Panc1 (cell line): ENCODE measurements around the gene MAGEB3. TPM values are rescaled to one million over a fixed set of nuclear protein-coding genes. Genes with fewer than 3 reads are reported as not detected.

Experiments used
- ATAC-seq: fragments of 200-7000 bp; cut with Tn5 transposase; 2 replicates; pipeline ENCODE4 v1.9.1; 2020; ENCODE audit warnings: mild to moderate bottlenecking, moderate library complexity
- Bru-seq: library from RNA; stranded (reverse); fragments of 400-500 nt; gene quantifications from one replicate; lab custom pipeline; 2021; lab: Mats Ljungman, UMichigan
- BruChase-seq, 2 experiments: library from RNA; stranded (reverse); fragments of 400-500 nt; gene quantifications; one replicate each; lab custom pipeline; 2021; lab: Mats Ljungman, UMichigan
- BruUV-seq: library from RNA; stranded (reverse); fragments of 400-500 nt; replicated peaks from 2 replicates; lab custom pipeline; 2021; lab: Mats Ljungman, UMichigan
- CTCF ChIA-PET: fragments of 300-600 bp; sonication (Branson Sonifier 250); formaldehyde crosslinking; loops from one replicate; lab custom pipeline; 2022; ENCODE audit warnings: antibody characterized with exemption; lab: Charles Lee
- POLR2A ChIA-PET: fragments of 300-600 bp; sonication (Branson Sonifier 250); formaldehyde crosslinking; loops from one replicate; lab custom pipeline; 2022; ENCODE audit warnings: antibody characterized with exemption; lab: Charles Lee
- DNase-seq: peaks from one replicate; pipeline ENCODE4 v3.0.0-alpha.2; 2010; ENCODE audit warnings: low read depth, low spot score
- H3K27ac ChIP-seq: 2 replicates; pipeline ENCODE4 v1.5.1; 2011; ENCODE audit warnings: mild to moderate bottlenecking, low read length, inconsistent platforms
- H3K27me3 ChIP-seq: fragments of 200-500 bp; sonication (Bioruptor generic); 2 replicates; pipeline ENCODE4 v1.6.0; 2014; ENCODE audit warnings: low read length, inconsistent platforms; ENCODE audit not compliant: control insufficient read depth, insufficient read depth
- H3K36me3 ChIP-seq: fragments of 200-500 bp; sonication (Bioruptor generic); 2 replicates; pipeline ENCODE4 v1.5.1; 2014; ENCODE audit warnings: inconsistent platforms, mild to moderate bottlenecking, low read length, moderate library complexity; ENCODE audit not compliant: control insufficient read depth, insufficient read depth
- H3K4me1 ChIP-seq: 2 replicates; pipeline ENCODE4 v1.5.1; 2011; ENCODE audit warnings: inconsistent platforms, mild to moderate bottlenecking, low read length, moderate library complexity; ENCODE audit not compliant: control insufficient read depth, insufficient read depth
- H3K4me3 ChIP-seq, 2 experiments: 2 replicates each; pipeline ENCODE4 v1.5.1; 2011 to 2012; ENCODE audit warnings: low read depth in 2 of 2, low read length in 2 of 2, mild to moderate bottlenecking in 2 of 2, inconsistent platforms in 1 of 2, moderate library complexity in 1 of 2
- H3K9me3 ChIP-seq: fragments of 200-500 bp; sonication (Bioruptor generic); 2 replicates; pipeline ENCODE4 v1.5.1; 2014; ENCODE audit warnings: low read depth, mild to moderate bottlenecking, inconsistent platforms, low read length, moderate library complexity; ENCODE audit not compliant: control insufficient read depth, insufficient read depth
- CTCF ChIP-seq: fragments of 450-650 bp; IDR thresholded peaks from 2 replicates; pipeline ENCODE4 v1.5.1; 2017; ENCODE audit warnings: mild to moderate bottlenecking
- POLR2AphosphoS5 ChIP-seq: IDR thresholded peaks from 2 replicates; pipeline ENCODE4 v1.6.1; 2012; ENCODE audit warnings: mild to moderate bottlenecking, low read depth, low read length, moderate library complexity
- REST ChIP-seq, 2 experiments: IDR thresholded peaks; 2 replicates each; pipeline ENCODE4 v1.6.1; 2011 to 2012; ENCODE audit warnings: low read depth in 2 of 2, control low read depth in 1 of 2, low read length in 1 of 2, mild to moderate bottlenecking in 1 of 2, moderate library complexity in 1 of 2; ENCODE audit not compliant: insufficient read depth in 1 of 2
- SIN3A ChIP-seq: IDR thresholded peaks from 2 replicates; pipeline ENCODE4 v1.6.1; 2012; ENCODE audit warnings: low read depth, mild to moderate bottlenecking, low read length, moderate library complexity, borderline replicate concordance; ENCODE audit not compliant: insufficient read depth
- TCF7L2 ChIP-seq: IDR thresholded peaks from 2 replicates; pipeline ENCODE4 v1.6.1; 2011; ENCODE audit warnings: mild to moderate bottlenecking, low read depth, low read length, inconsistent platforms
- in situ Hi-C: cut with HindIII; loops from 2 replicates; pipeline ENCODE4 v1.10.0; 2016; ENCODE audit warnings: low sequenced_read_pairs, low pct_unique_long_range_greater_than_20kb
- intact Hi-C: fragments of 100-400 bp; cut with micrococcal nuclease; formaldehyde crosslinking; loops from one replicate; pipeline ENCODE4 v1.10.0; 2022; ENCODE audit not compliant: unreplicated experiment
- long read RNA-seq: library from polyadenylated mRNA; unstranded; transcript quantifications from one replicate; pipeline ENCODE4 v2.0.0, GENCODE V29; 2021; ENCODE audit not compliant: unreplicated experiment
- polyA plus RNA-seq: library from polyadenylated mRNA; unstranded; fragments of >200 nt; gene quantifications from one replicate; pipeline ENCODE4 v1.2.1, GENCODE V29; 2012; ENCODE audit warnings: missing spikeins; ENCODE audit not compliant: insufficient read length
- total RNA-seq: library from RNA; stranded (reverse); gene quantifications from one replicate; pipeline ENCODE4 v1.2.1, GENCODE V29; 2021; ENCODE audit not compliant: unreplicated experiment

The MAGEB3 gene
- total RNA-seq (not detected), Bru-seq, nascent RNA (not detected), BruChase-seq, experiment 1, labeled RNA remaining after a 2-hour chase (not detected), BruChase-seq, experiment 2, labeled RNA remaining after a 6-hour chase (not detected)
- not detected for polyA plus RNA-seq
- long read RNA-seq, result 0 reads

GRCh38 chrX:30230395-30230794, at the start of gene MAGEB3:
Gene MAGEB3, plus strand, starts transcription at chrX:30230657. Its CDS starts 5,268 bp downstream, at chrX:30235925.
- BruUV-seq, result no TSS peak
- CTCF ChIA-PET, result no interaction called here
- in situ Hi-C loops, result no loop called here

DNA sequence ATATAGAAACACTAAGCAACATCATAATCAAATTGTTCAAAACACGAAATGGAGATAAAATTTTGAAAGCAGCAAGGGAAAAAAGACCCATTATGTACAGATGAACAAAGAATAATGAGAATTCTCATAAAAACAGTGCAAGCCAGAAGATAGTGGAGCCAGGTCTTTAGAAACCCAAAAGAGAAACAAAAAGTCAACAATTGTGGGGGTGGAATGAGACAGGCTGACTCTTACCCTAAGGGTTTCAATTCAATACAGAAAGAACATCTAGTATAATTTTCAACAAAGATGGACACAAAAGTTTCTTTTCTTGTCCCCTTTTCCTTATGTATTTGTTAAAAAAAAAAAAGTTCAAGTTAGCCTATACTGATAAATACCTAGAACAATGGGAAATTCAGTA, 49.1 kb upstream of the MAGEB3 start:
- BruUV-seq, result no TSS peak

More at GRCh38 chrX:30230395-30230794, at the start of gene MAGEB3:
- Histone ChIP-seq H3K36me3 (no peaks in the 10 kb centered on the region), H3K4me3 (no peak within 1 kb of the TSS), H3K9me3 (no peaks in the 10 kb centered on the region), H3K27ac (no peak within 1 kb of the TSS), H3K4me1 (no peaks in the 10 kb centered on the region), H3K27me3 (no peaks in the 10 kb centered on the region)
- TF ChIP-seq POLR2AphosphoS5 (no peak), CTCF (no peak), REST (IDR thresholded peaks at IDR 0.05; ENCODE audit: insufficient read depth in 1 of 2, low read depth in 2 of 2, low read length in 1 of 2) (no peak), SIN3A (no peak), TCF7L2 (no peak)
- intact Hi-C loops, result no loop called here
- POLR2A ChIA-PET, result no interaction called here
- no peak for DNase-seq
- ATAC-seq, result no peak

More for the DNA sequence above, 49.1 kb upstream of the MAGEB3 start:
- Histone ChIP-seq H3K4me1 (no peaks in the 10 kb centered on the region), H3K36me3 (no peaks in the 10 kb centered on the region), H3K4me3 (no peak overlapping the region), H3K27ac (no peak overlapping the region), H3K27me3 (no peaks in the 10 kb centered on the region), H3K9me3 (no peaks in the 10 kb centered on the region)
- intact Hi-C loops, result no loop called here
- POLR2A ChIA-PET, result no interaction called here
- DNase-seq (no peak), ATAC-seq (no peak)
- TF ChIP-seq TCF7L2 (no peak), REST (IDR thresholded peaks at IDR 0.05; ENCODE audit: insufficient read depth in 1 of 2, low read depth in 2 of 2, low read length in 1 of 2) (no peak), CTCF (no peak), POLR2AphosphoS5 (no peak), SIN3A (no peak)
- in situ Hi-C loops, result no loop called here
- CTCF ChIA-PET, result no interaction called here
